ENCODE measurements around the gene CALML3. TPM values are rescaled to one million over a fixed set of nuclear protein-coding genes. Genes with fewer than 3 reads are reported as not detected.

CALML3 gene
- total and polyA plus RNA-seq, 2 donors (not counting 1 experiment from before 2014, with no cell fraction given): not detected

DNA sequence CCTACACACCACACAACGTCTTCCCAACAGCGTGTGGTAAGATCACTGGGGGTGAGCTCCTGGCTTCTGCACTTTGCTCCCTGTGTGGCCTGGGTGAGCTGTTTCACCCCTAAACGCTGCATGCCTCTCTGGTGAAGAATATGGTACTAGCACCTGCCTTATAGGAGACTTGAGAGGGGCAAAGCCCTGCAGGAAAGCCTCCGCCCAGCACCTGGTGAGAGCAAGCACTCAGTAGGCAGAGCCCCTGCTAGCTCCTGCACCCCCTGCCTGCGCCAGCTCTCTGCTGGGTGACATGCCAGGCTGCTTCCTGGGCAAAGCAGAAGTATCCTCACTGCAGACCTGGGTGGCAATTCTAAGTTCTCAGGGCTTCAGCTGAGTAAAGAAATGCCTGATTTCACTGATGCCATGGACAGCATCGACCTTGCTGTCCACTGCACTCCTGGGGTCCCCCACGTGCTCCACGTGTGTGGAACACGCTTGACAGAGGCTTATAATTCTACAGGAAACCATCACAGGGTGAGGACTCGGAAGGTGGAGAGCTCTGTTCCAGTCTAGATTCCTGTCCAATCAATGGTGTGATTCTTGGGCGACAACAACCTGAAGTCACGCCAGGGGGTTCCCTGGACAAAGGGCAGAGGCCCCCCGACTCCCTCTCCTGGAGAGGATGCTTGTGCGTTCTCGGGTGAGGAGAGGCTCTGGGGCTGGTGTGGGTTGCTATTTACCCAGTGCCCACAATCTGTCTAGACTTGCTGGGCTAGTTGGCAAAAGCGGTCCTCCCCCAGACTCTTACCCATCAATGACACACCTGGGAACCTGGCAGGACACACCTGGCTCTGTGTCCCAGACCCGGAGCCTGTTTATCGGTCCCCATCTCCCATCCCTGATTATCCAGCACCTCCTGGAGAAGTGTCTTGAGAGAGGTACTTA, 20.4 kb upstream of the CALML3 start:
- no peaks in the 10 kb centered on the region for H3K9me3 ChIP-seq (ENCODE audit: control insufficient read depth, insufficient read depth, low read depth, low read length)
- H2AFZ ChIP-seq (ENCODE audit: low read length): no peak overlapping the region
- H3K27ac ChIP-seq (ENCODE audit: insufficient read depth, low read length): no peak overlapping the region
- no peaks in the 10 kb centered on the region for H4K20me1 ChIP-seq (ENCODE audit: control insufficient read depth, extremely low read depth, insufficient read depth, low read length)
- no peaks in the 10 kb centered on the region for H3K4me1 ChIP-seq (ENCODE audit: control insufficient read depth, extremely low read depth, insufficient read depth, low read length)
- no peaks in the 10 kb centered on the region for H3K79me2 ChIP-seq (ENCODE audit: control insufficient read depth, insufficient read depth, low read length)
- H3K4me3 ChIP-seq (replicated peaks in 1 of 4; ENCODE audit: control extremely low read depth in 1 of 4, insufficient read depth in 1 of 4, low read depth in 3 of 4, low read length in 4 of 4): no peak overlapping the region
- no peak overlapping the region for H3K4me2 ChIP-seq (ENCODE audit: extremely low read depth, insufficient read depth, low read length)
- no peak for DNase-seq (ENCODE audit: low read depth in 2 of 2)
- no peak overlapping the region for H3K9ac ChIP-seq (ENCODE audit: insufficient read depth, low read length)
- H3K36me3 ChIP-seq (ENCODE audit: control insufficient read depth, insufficient read depth, low read length): no peaks in the 10 kb centered on the region
- H3K27me3 ChIP-seq (ENCODE audit: control insufficient read depth, insufficient read depth, low read length): peaks cover 18% of the 10 kb centered on the region
- TF ChIP-seq EZH2 (IDR thresholded peaks at IDR 0.05; ENCODE audit: low read length, missing control alignments): no peak
- TF ChIP-seq, protein P1, sequence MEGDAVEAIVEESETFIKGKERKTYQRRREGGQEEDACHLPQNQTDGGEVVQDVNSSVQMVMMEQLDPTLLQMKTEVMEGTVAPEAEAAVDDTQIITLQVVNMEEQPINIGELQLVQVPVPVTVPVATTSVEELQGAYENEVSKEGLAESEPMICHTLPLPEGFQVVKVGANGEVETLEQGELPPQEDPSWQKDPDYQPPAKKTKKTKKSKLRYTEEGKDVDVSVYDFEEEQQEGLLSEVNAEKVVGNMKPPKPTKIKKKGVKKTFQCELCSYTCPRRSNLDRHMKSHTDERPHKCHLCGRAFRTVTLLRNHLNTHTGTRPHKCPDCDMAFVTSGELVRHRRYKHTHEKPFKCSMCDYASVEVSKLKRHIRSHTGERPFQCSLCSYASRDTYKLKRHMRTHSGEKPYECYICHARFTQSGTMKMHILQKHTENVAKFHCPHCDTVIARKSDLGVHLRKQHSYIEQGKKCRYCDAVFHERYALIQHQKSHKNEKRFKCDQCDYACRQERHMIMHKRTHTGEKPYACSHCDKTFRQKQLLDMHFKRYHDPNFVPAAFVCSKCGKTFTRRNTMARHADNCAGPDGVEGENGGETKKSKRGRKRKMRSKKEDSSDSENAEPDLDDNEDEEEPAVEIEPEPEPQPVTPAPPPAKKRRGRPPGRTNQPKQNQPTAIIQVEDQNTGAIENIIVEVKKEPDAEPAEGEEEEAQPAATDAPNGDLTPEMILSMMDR (conservative IDR thresholded peaks at IDR 0.05 in 1 of 2, IDR thresholded peaks at IDR 0.05 in 1 of 2; ENCODE audit: low read depth in 1 of 2, low read length in 2 of 2): no peak

DNA sequence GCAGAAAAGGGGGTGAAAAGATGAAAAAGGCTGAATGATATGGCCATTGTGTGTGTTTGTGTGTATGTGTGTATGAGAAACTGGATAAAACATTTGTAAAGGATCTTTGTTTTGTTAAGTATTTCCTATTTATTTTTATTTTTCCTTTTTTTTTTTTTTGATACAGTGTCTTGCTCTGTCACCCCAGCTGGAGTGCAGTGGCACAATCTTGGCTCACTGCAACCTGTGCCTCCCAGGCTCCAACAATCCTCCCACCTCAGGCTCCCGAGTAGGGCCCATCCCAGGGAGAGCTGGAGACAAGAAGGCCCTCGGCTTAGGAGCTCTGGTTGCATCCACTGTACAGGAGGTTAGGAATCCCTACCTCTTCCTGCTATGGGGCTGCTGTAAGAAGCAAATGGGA, 18.5 kb upstream of the CALML3 start:
- no peaks in the 10 kb centered on the region for H3K9me3 ChIP-seq (ENCODE audit: control insufficient read depth, insufficient read depth, low read depth, low read length)
- H3K4me2 ChIP-seq (ENCODE audit: extremely low read depth, insufficient read depth, low read length): no peak overlapping the region
- H2AFZ ChIP-seq (ENCODE audit: low read length): no peak overlapping the region
- H3K36me3 ChIP-seq (ENCODE audit: control insufficient read depth, insufficient read depth, low read length): no peaks in the 10 kb centered on the region
- H3K9ac ChIP-seq (ENCODE audit: insufficient read depth, low read length): no peak overlapping the region
- no peak for DNase-seq (ENCODE audit: low read depth in 2 of 2)
- no peak for TF ChIP-seq EZH2 (IDR thresholded peaks at IDR 0.05; ENCODE audit: low read length, missing control alignments)
- TF ChIP-seq, protein P1 (conservative IDR thresholded peaks at IDR 0.05 in 1 of 2, IDR thresholded peaks at IDR 0.05 in 1 of 2; ENCODE audit: low read depth in 1 of 2, low read length in 2 of 2): no peak
- H4K20me1 ChIP-seq (ENCODE audit: control insufficient read depth, extremely low read depth, insufficient read depth, low read length): no peaks in the 10 kb centered on the region
- H3K79me2 ChIP-seq (ENCODE audit: control insufficient read depth, insufficient read depth, low read length): no peaks in the 10 kb centered on the region
- H3K27me3 ChIP-seq (ENCODE audit: control insufficient read depth, insufficient read depth, low read length): peaks cover 21% of the 10 kb centered on the region
- no peaks in the 10 kb centered on the region for H3K4me1 ChIP-seq (ENCODE audit: control insufficient read depth, extremely low read depth, insufficient read depth, low read length)
- no peak overlapping the region for H3K4me3 ChIP-seq (replicated peaks in 1 of 4; ENCODE audit: control extremely low read depth in 1 of 4, insufficient read depth in 1 of 4, low read depth in 3 of 4, low read length in 4 of 4)
- H3K27ac ChIP-seq (ENCODE audit: insufficient read depth, low read length): no peak overlapping the region

DNA sequence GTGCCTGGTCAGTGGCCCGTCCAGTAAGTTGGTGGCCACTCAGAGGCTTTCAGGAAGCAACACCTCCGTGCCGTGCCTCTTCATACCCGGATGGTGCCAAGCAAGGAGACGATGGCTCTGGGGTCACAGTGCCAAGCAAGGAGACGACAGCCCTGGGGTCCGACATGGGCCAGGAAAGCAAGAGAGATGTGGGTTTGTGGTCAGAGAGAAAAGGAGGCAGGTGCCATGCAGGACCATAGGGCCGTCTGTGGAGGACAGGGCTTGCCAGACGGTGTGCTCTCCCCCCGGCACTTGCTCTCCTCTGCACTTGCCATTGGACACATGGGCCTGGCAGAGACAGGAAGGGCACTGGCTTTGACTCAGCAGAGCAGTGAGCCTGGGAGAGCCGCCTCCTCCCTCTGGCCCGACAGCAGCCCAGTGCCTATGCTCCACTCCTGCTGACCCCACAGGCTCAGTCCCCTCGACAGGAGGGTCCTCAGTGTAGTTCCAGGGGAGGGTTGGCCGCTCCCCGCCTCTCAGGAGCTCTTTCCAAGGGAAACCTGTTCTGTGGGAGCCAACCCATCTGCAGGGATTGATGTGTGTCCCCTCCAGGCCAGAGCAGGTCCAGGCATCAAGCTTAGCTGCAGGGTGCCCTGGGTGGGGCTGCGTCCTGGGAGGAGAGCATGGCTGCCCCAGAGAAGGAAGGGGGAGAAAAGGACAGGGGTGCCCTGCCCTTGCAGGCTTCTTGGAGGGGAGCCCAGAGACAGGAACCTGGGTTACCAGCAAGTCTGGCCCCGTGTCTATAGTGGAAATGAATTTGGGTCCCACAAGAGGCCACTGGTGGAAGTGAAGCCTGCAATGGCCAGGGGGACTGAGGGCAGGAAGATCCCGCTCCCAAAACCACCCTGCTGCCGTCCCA, 17.8 kb upstream of the CALML3 start:
- TF ChIP-seq, protein P1 (conservative IDR thresholded peaks at IDR 0.05 in 1 of 2, IDR thresholded peaks at IDR 0.05 in 1 of 2; ENCODE audit: low read depth in 1 of 2, low read length in 2 of 2): no peak
- TF ChIP-seq EZH2 (IDR thresholded peaks at IDR 0.05; ENCODE audit: low read length, missing control alignments): no peak
- no peak for DNase-seq (ENCODE audit: low read depth in 2 of 2)
- H4K20me1 ChIP-seq (ENCODE audit: control insufficient read depth, extremely low read depth, insufficient read depth, low read length): no peaks in the 10 kb centered on the region
- no peaks in the 10 kb centered on the region for H3K9me3 ChIP-seq (ENCODE audit: control insufficient read depth, insufficient read depth, low read depth, low read length)
- H3K4me1 ChIP-seq (ENCODE audit: control insufficient read depth, extremely low read depth, insufficient read depth, low read length): no peaks in the 10 kb centered on the region
- H2AFZ ChIP-seq (ENCODE audit: low read length): no peak overlapping the region
- peaks cover 21% of the 10 kb centered on the region for H3K27me3 ChIP-seq (ENCODE audit: control insufficient read depth, insufficient read depth, low read length)
- H3K79me2 ChIP-seq (ENCODE audit: control insufficient read depth, insufficient read depth, low read length): no peaks in the 10 kb centered on the region
- H3K27ac ChIP-seq (ENCODE audit: insufficient read depth, low read length): no peak overlapping the region
- no peaks in the 10 kb centered on the region for H3K36me3 ChIP-seq (ENCODE audit: control insufficient read depth, insufficient read depth, low read length)
- no peak overlapping the region for H3K4me2 ChIP-seq (ENCODE audit: extremely low read depth, insufficient read depth, low read length)
- no peak overlapping the region for H3K4me3 ChIP-seq (replicated peaks in 1 of 4; ENCODE audit: control extremely low read depth in 1 of 4, insufficient read depth in 1 of 4, low read depth in 3 of 4, low read length in 4 of 4)
- no peak overlapping the region for H3K9ac ChIP-seq (ENCODE audit: insufficient read depth, low read length)
